Stimulated activated naive B cell treated with anti-CD40 and anti-IgM and Interleukin-4, amounts not matched to agents 10 μg/mL and 1 μg/mL and 100 μg/mL, for 72 hours (primary cell): ENCODE measurements around the gene NAP1L4.

Experiments used
- ATAC-seq, 2 donors: fragments of 150-1000 bp; cut with Tn5 transposase; replicated peaks; 2 replicates each; pipeline ENCODE4 v1.10.0; 2021; ENCODE audit warnings: moderate library complexity in 1 of 2
- DNase-seq: peaks from one replicate; pipeline ENCODE4 v3.0.0; 2021
- H3K27ac Mint-ChIP-seq: one replicate; pipeline ENCODE4 v1.8.0; 2022; ENCODE audit warnings: mild to moderate bottlenecking, mixed read lengths
- H3K27me3 Mint-ChIP-seq, 2 donors: one replicate each; pipeline ENCODE4 v1.8.0; 2022; ENCODE audit warnings: mixed read lengths in 2 of 2
- H3K36me3 Mint-ChIP-seq, 2 donors: one replicate each; pipeline ENCODE4 v1.8.0; 2022; ENCODE audit warnings: mixed read lengths in 2 of 2, mild to moderate bottlenecking in 1 of 2
- H3K4me1 Mint-ChIP-seq, 2 donors: one replicate each; pipeline ENCODE4 v1.8.0; 2022; ENCODE audit warnings: mixed read lengths in 2 of 2, mild to moderate bottlenecking in 1 of 2
- H3K4me3 Mint-ChIP-seq, 2 donors: one replicate each; pipeline ENCODE4 v1.8.0; 2022; ENCODE audit warnings: mild to moderate bottlenecking in 2 of 2, mixed read lengths in 2 of 2, moderate library complexity in 1 of 2
- H3K9me3 Mint-ChIP-seq, 2 donors: one replicate each; pipeline ENCODE4 v1.8.0; 2022; ENCODE audit warnings: mixed read lengths in 2 of 2, mild to moderate bottlenecking in 1 of 2

Gene NAP1L4

DNA sequence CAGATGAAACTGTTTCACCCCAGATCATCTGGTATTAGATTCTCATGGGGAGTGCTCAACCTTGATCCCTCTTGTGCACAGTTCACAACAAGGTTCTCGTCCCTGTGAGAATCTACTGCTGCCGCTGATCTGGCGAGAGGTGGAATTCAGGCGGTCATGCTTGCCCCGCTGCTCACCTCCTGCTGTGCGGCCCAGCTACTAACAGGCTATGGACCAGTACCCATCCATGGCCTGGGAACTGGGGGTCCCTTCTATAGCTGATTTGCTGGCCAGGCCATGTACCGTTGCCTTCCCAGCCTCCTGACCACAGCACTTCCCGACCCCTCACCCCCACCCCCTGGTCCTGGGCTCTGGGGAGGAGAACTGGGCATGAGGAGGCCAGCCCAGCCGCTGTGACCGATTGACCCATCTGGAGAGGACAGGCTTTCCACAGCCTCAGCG is 65.5 kb downstream of the NAP1L4 start:
- ATAC-seq (no peak), DNase-seq (no peak)
- Mint-ChIP-seq H3K4me1 (peaks cover 17 to 31% of the 10 kb centered on the region in 2 donors), H3K27ac (no peak overlapping the region), H3K4me3 (no peak overlapping the region), H3K9me3 (no peaks in the 10 kb centered on the region), H3K36me3 (no peaks in the 10 kb centered on the region), H3K27me3 (peaks cover 38 to 60% of the 10 kb centered on the region in 2 donors)

DNA sequence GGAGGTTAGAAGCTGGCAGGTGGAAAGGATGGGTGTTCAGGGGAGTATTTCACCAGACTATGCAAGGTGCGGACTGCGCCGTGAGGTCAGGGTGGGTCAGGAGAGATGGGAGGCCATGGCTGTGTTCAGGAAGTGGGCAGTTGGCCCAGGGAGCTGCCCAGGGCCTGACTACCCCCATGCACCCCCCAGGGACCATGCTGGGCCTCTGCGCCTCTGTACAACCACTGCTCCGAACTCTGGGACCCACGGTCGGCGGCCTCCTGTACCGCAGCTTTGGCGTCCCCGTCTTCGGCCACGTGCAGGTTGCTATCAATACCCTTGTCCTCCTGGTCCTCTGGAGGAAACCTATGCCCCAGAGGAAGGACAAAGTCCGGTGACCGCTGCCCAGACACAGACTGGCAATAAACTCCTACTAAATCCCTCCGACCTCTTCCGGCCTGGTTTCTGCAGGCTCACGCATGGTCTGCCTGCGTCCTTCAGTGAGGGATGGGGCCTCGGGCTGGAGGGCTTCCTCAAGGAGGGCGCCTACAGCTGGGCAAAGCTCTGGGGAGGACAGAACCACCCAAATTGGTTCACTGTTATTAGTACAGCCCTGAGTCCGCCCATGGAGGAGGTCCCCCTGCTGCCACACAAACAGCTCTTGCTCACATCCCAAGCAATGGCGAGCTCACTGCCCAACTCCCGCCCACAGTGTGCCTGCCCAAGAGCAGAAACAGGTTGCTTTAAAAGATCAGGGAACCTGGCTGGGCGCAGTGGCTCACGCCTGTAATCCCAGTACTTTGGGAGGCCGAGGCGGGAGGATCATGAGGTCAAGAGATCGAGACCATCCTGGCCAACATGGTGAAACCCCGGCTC is 67.1 kb downstream of the NAP1L4 start:
- Mint-ChIP-seq H3K27ac (no peak overlapping the region), H3K27me3 (peaks cover 29 to 46% of the 10 kb centered on the region in 2 donors), H3K4me1 (peaks cover 16 to 22% of the 10 kb centered on the region in 2 donors), H3K4me3 (no peak overlapping the region), H3K36me3 (no peaks in the 10 kb centered on the region), H3K9me3 (no peaks in the 10 kb centered on the region)
- ATAC-seq (no peak), DNase-seq (no peak)

DNA sequence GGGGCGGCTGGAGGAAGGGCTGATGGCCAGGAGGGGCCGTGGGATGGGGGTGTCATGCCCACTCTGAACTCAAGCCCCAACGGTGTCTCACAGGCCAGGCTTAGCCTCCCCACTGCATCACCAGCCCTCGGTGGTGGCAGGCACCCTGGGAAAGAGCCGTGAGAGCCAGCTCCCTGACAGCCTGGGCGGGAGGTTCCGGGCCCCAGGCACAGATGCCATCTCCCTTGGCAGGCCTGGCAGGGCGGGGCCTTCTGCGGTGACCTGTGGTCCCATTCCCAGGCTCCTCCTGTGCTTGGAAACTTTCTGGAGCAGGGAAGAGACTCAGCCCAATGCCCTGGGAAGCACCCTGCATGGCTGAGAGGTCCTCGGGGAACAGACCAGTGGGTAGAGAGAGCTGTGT is 67.7 kb downstream of the NAP1L4 start:
- H3K36me3 Mint-ChIP-seq = no peaks in the 10 kb centered on the region

DNA sequence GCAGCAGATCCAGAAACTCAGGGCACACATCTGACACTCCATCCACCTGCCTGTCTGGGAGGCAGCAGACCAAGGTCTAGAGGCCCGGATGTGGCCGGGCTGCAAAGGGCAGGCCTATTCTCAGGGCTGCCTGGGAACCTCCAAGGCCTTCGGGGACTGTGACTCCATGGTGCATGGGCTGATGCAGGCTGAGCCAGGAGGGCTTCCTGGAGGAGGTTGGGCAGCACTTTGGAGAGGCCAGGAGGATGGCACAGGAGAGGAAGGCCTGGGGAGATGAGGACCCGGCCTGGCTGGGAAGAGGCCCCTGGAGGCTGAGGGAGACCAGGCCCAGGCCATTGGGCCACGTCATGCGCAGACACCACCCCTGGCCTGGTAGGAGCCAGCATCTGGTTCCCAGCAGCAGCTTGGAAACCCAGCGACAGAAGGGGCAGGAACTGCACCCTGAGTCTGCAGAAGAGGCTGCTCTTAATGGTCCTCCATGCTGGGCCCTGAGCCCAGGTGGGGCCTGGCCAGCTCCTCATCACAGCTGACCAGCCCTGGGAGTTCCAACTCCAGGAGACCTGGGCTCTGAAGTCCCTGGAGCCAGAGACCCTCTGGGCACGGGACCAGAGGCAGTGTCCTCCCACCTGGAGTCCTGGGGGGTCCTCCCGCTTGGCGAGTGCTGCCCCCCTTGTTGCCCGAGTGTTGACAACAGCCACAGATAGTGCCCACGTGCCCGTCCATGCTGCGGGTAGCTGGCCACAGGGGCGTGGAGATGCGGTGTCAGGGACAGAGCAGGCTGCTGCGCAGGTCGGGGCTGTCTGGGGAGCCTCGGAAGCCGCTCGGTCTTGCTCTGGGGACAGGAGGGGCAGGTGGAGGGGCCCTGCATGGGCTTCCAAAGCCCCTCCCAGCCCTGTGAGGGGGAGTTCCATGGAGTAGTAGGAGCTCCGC is 68.4 kb downstream of the NAP1L4 start:
- peaks cover 22 to 36% of the 10 kb centered on the region in 2 donors for H3K27me3 Mint-ChIP-seq
- ATAC-seq (no peak), DNase-seq (no peak)
- H3K27ac Mint-ChIP-seq = no peak overlapping the region
- no peak overlapping the region for H3K4me3 Mint-ChIP-seq
- no peaks in the 10 kb centered on the region for H3K9me3 Mint-ChIP-seq
- peaks cover 11 to 13% of the 10 kb centered on the region in 2 donors for H3K4me1 Mint-ChIP-seq
- no peaks in the 10 kb centered on the region for H3K36me3 Mint-ChIP-seq

More for the DNA sequence above, 67.7 kb downstream of the NAP1L4 start:
- H3K4me1 Mint-ChIP-seq = peaks cover 14 to 18% of the 10 kb centered on the region in 2 donors
- no peak for DNase-seq
- ATAC-seq = no peak
- H3K9me3 Mint-ChIP-seq = no peaks in the 10 kb centered on the region
- no peak overlapping the region for H3K27ac Mint-ChIP-seq
- H3K4me3 Mint-ChIP-seq = no peak overlapping the region
- H3K27me3 Mint-ChIP-seq = peaks cover 26 to 42% of the 10 kb centered on the region in 2 donors

DNA sequence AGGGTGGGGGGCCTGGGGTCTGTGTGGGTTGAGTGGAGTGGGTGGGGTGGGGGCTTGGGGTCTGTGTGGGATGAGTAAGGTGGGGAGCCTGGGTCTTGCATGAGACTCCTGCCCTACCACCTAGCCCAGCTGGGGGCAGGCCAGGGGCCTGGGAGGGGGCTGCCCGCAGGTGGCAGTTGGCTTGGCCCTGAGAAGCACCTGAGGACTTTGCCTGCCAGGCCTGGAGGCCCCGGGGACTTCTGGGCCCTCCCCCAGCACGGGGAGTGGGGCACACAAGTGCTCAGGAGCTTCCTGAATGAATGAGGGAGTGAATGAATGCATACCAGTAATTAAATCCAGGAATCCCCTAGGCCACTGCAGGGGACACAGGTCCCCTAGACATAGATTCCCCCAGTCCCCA is 69.5 kb downstream of the NAP1L4 start:
- H3K27ac Mint-ChIP-seq = no peak overlapping the region
- no peak overlapping the region for H3K4me3 Mint-ChIP-seq
- H3K27me3 Mint-ChIP-seq = peaks cover 15 to 27% of the 10 kb centered on the region in 2 donors
- ATAC-seq (no peak), DNase-seq (no peak)
- no peaks in the 10 kb centered on the region for H3K9me3 Mint-ChIP-seq
- H3K4me1 Mint-ChIP-seq = peaks cover 2 to 5% of the 10 kb centered on the region in 2 donors
- no peaks in the 10 kb centered on the region for H3K36me3 Mint-ChIP-seq

DNA sequence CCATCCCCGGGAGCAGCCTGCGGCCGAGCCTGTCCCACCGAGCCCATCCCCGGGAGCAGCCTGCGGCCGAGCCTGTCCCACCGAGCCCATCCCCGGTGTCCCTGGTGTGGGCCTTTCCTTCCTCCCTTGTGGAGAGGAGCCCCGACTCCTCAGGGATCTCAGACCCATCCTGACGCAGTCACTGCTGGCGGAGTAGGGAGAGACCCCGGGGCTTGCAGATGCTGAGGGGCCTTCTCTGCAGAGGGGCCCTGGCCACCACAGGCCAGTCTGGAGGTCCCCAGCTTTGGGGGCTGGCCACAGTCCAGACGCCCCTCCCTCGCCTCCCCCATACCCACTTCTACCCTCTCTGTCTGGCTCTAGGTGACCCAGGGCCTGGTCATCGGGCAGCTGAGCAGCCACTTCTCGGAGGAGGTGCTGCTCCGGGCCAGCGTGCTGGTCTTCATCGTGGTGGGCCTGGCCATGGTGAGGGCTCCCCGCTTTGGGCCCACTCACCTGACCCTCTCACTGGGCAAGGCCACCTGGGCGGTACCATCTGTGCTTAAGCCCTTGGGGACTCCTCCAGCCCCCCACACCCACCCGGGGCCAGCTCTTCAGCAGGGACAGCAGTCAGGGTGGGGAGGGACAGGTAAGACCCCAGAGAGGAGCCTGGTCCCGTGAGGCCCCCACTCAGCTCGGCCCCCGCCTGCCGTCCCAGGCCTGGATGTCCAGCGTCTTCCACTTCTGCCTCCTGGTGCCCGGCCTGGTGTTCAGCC is 70.2 kb downstream of the NAP1L4 start:
- no peak for DNase-seq
- H3K4me3 Mint-ChIP-seq = no peak overlapping the region
- H3K36me3 Mint-ChIP-seq = no peaks in the 10 kb centered on the region
- H3K4me1 Mint-ChIP-seq = peaks cover 0 to 2% of the 10 kb centered on the region in 2 donors
- no peaks in the 10 kb centered on the region for H3K9me3 Mint-ChIP-seq
- H3K27me3 Mint-ChIP-seq = peaks cover 8 to 21% of the 10 kb centered on the region in 2 donors
- no peak for ATAC-seq
- H3K27ac Mint-ChIP-seq = peak overlapping the region; percentile 65

DNA sequence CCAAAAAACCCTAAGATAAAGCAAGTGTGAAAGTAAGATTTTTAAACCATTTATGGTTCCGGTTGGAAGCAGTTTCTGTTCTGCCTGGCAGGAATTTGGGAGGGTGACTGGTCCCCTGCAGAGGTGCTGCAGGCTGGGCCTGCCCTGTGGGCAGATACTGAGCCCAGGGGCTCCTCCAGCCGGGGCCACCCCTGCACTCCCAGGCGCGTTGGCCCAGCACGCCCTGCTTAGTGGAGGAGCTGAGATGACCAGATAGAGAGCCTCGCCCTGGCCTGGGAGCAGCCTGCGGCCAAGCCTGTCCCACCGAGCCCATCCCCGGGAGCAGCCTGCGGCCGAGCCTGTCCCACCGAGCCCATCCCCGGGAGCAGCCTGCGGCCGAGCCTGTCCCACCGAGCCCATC is 70.9 kb downstream of the NAP1L4 start:
- no peak overlapping the region for H3K4me3 Mint-ChIP-seq
- ATAC-seq = no peak
- DNase-seq = no peak
- H3K27ac Mint-ChIP-seq = no peak overlapping the region
- no peaks in the 10 kb centered on the region for H3K9me3 Mint-ChIP-seq
- H3K36me3 Mint-ChIP-seq = no peaks in the 10 kb centered on the region
- H3K4me1 Mint-ChIP-seq = peaks cover 0 to 2% of the 10 kb centered on the region in 2 donors
- H3K27me3 Mint-ChIP-seq = peaks cover 1 to 14% of the 10 kb centered on the region in 2 donors

DNA sequence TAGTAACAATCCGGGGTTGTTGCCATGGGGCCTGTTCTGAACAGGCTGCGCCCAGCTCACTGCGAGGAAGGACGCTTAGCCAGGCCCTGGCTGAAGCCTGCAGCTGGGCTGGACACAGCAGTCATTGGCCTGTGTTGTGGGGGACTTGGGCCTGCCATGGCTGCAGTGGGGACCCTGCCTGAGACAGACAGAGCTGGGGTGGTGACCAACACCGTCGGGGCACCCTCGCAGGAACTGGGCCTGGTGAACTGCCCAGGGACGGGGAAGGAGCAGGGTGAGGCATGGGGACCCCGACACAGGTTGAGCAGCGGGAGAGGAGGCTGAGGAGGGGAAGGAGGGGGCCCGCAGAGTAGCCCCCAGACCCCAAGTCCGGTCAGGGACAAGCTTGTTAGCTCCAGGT is 71.8 kb downstream of the NAP1L4 start:
- Mint-ChIP-seq H3K36me3 (no peaks in the 10 kb centered on the region), H3K4me1 (peaks cover 0 to 2% of the 10 kb centered on the region in 2 donors)
- no peak for ATAC-seq

DNA sequence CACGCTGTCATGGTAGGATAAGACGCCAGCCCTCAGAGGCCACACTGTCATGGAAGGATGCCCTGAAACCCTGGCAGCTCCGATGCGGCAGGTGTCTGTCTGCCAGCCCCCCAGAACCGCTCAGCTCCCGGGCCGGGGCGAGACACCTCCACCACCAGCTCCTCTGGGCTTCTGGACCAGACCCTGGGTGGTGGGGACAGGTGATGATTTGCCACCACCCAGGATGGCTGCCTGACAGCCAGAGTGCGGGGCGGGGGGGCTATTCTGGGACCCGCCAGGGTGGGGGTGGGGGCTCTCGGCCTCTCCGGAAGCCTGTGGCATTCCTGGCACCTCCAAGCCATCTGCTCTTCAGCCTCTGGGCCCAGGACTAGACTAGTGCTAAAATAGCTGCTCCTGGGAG is 72.3 kb downstream of the NAP1L4 start:
- H3K27me3 Mint-ChIP-seq = peaks cover 0 to 11% of the 10 kb centered on the region in 2 donors
- ATAC-seq = no peak
- no peaks in the 10 kb centered on the region for H3K9me3 Mint-ChIP-seq
- no peak overlapping the region for H3K4me3 Mint-ChIP-seq
- no peak overlapping the region for H3K27ac Mint-ChIP-seq
- no peaks in the 10 kb centered on the region for H3K36me3 Mint-ChIP-seq
- H3K4me1 Mint-ChIP-seq = peaks cover under 1 to 2% of the 10 kb centered on the region in 2 donors
- DNase-seq = no peak

More for the DNA sequence above, 71.8 kb downstream of the NAP1L4 start:
- Mint-ChIP-seq H3K27ac (no peak overlapping the region), H3K4me3 (no peak overlapping the region), H3K9me3 (no peaks in the 10 kb centered on the region), H3K27me3 (peaks cover 0 to 11% of the 10 kb centered on the region in 2 donors)
- DNase-seq = no peak

DNA sequence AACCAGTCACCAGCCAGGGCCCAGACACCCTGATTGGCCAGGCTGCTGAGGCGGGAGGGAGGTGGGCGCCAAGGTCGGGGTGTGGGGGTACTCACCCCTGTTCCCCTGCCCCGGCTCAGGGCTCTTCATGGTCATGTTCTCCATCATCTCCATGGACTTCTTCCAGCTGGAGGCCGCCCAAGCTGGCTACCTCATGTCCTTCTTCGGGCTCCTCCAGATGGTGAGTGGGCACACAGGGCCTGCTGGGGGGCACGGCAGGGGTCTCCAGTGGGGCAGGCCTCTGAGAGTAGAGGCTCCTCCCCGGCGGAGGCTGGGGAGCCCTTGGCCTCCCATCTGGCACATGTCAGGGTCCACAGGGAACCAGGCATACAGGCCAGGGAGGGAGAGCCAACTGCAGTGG is 72.9 kb downstream of the NAP1L4 start:
- Mint-ChIP-seq H3K4me3 (no peak overlapping the region), H3K36me3 (no peaks in the 10 kb centered on the region), H3K27me3 (peaks cover 0 to 11% of the 10 kb centered on the region in 2 donors), H3K27ac (no peak overlapping the region), H3K9me3 (no peaks in the 10 kb centered on the region), H3K4me1 (peaks cover 5 to 7% of the 10 kb centered on the region in 2 donors)
- DNase-seq (no peak), ATAC-seq (no peak)

DNA sequence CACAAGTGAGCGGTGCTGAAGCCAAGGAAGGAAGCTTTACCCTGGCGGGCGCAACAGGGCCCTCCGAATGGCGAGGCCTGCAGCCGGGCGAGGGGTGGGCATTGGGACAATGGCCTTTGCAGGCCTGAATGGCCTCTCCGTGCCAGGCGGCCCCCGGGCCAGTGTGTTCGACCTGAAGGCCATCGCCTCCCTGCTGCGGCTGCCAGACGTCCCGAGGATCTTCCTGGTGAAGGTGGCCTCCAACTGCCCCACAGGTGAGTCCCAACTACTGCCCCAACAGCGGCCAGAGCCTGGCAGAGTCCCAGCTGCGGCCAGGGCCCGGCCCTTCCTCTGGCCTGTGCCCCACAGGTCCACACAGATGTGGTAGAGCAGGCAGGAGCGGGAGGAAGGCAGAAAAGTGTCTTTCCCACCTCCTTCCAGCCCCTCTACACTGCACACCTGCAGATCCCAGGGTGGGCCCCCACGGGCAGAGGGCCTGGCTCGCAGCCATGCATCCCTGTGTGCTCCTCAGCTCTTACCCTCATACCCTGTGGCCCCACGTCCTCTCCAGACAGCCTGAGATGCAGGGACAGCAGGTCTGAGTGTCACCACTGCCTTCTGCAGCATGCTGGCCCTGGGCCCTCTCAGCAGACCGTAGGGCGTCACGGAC is 74.2 kb downstream of the NAP1L4 start:
- Mint-ChIP-seq H3K4me1 (peaks cover 17 to 19% of the 10 kb centered on the region in 2 donors), H3K4me3 (no peak overlapping the region), H3K27me3 (peaks cover 0 to 14% of the 10 kb centered on the region in 2 donors), H3K9me3 (no peaks in the 10 kb centered on the region), H3K36me3 (no peaks in the 10 kb centered on the region), H3K27ac (no peak overlapping the region)
- ATAC-seq (no peak), DNase-seq (no peak)

DNA sequence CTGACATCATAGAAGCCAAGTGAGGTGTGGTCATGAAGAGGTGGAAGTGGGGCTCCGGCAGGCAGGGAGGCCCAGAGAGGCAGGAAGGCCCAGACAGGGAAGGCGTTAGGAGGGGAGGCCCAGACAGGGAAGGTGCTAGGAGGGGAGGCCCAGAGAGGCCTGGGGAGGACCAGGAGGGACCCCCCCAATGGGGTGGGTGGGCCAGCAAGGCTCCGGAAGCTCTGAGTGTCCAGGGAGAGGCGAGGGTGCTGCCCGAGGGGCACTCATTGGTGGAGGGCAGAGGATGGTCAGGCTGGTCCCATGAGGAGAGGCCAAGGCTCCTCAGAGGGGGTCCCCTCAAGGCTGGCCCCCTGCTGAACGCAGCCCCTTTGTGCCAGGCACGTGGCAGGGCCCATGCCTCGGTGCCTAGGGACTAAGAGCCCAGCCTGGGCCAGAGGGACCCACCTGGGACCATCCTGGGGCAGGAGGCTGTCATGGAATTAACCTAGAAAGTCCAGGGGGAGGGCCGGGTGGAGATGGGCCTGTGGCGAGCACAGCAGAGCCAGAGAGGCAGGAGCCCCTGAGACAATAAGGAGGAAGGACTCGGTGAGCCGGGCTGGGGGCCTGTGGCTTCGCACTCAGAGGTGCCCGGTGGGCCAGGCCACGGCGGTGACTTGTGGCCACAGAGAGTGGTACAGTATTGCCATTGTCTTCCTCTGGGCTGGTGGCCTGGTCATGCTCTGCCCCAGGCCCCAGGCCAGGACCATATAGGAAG is 75.1 kb downstream of the NAP1L4 start:
- Mint-ChIP-seq H3K4me3 (no peak overlapping the region), H3K4me1 (peaks cover 18 to 19% of the 10 kb centered on the region in 2 donors), H3K27me3 (peaks cover 0 to 15% of the 10 kb centered on the region in 2 donors), H3K27ac (no peak overlapping the region), H3K9me3 (no peaks in the 10 kb centered on the region), H3K36me3 (no peaks in the 10 kb centered on the region)
- DNase-seq = no peak
- no peak for ATAC-seq
